Liver (tissue), 3 donors: Measurements from ENCODE around the gene ABCA13.

Experiments
- EGR1 ChIP-seq, 2 donors: IDR thresholded peaks; 2 replicates each; pipeline ENCODE4 v1.6.1; 2016 to 2018; ENCODE audit warnings: antibody characterized with exemption in 2 of 2, low read depth in 2 of 2
- HNF4A ChIP-seq, 2 donors: conservative IDR thresholded peaks; 2 replicates each; pipeline ENCODE4 v1.6.1; 2016; ENCODE audit warnings: antibody characterized with exemption in 2 of 2, mild to moderate bottlenecking in 2 of 2
- JUND ChIP-seq, 2 donors: IDR thresholded peaks; 2 replicates each; pipeline ENCODE4 v1.6.1; 2016; ENCODE audit warnings: antibody characterized with exemption in 2 of 2
- NR2F2 ChIP-seq: IDR thresholded peaks from 2 replicates; pipeline ENCODE4 v1.6.1; 2016; ENCODE audit warnings: antibody characterized with exemption
- RAD21 ChIP-seq, 2 donors: IDR thresholded peaks; 2 replicates each; pipeline ENCODE4 v1.6.1; 2016; ENCODE audit warnings: antibody characterized with exemption in 2 of 2, mild to moderate bottlenecking in 2 of 2
- RXRA ChIP-seq, 2 donors: IDR thresholded peaks; 2 replicates each; pipeline ENCODE4 v1.6.1; 2017 to 2018; ENCODE audit warnings: antibody characterized with exemption in 2 of 2, mild to moderate bottlenecking in 1 of 2
- SP1 ChIP-seq: IDR thresholded peaks from 2 replicates; pipeline ENCODE4 v1.6.1; 2018; ENCODE audit warnings: antibody characterized with exemption, mild to moderate bottlenecking
- TAF1 ChIP-seq: conservative IDR thresholded peaks from 2 replicates; pipeline ENCODE4 v1.6.1; 2016; ENCODE audit warnings: antibody characterized with exemption, mild to moderate bottlenecking
- YY1 ChIP-seq: IDR thresholded peaks from 2 replicates; pipeline ENCODE4 v1.6.1; 2016; ENCODE audit warnings: antibody characterized with exemption, mild to moderate bottlenecking
- TF ChIP-seq, protein P1 (sequence below): IDR thresholded peaks from 2 replicates; pipeline ENCODE4 v1.6.1; 2016; ENCODE audit warnings: antibody characterized with exemption, mild to moderate bottlenecking
- TF ChIP-seq, protein P2 (sequence below): fragments of 150-350 bp; IDR thresholded peaks from 2 replicates; pipeline ENCODE4 v1.5.1; 2017; ENCODE audit warnings: improper control_type of control experiment, low read depth, low read length; ENCODE audit not compliant: missing input control
- TF ChIP-seq, protein P3 (sequence below): IDR thresholded peaks from 2 replicates; pipeline ENCODE4 v1.6.1; 2016; ENCODE audit warnings: antibody characterized with exemption
- donor health status: healthy.
- donor health status: healthy.

DNA sequence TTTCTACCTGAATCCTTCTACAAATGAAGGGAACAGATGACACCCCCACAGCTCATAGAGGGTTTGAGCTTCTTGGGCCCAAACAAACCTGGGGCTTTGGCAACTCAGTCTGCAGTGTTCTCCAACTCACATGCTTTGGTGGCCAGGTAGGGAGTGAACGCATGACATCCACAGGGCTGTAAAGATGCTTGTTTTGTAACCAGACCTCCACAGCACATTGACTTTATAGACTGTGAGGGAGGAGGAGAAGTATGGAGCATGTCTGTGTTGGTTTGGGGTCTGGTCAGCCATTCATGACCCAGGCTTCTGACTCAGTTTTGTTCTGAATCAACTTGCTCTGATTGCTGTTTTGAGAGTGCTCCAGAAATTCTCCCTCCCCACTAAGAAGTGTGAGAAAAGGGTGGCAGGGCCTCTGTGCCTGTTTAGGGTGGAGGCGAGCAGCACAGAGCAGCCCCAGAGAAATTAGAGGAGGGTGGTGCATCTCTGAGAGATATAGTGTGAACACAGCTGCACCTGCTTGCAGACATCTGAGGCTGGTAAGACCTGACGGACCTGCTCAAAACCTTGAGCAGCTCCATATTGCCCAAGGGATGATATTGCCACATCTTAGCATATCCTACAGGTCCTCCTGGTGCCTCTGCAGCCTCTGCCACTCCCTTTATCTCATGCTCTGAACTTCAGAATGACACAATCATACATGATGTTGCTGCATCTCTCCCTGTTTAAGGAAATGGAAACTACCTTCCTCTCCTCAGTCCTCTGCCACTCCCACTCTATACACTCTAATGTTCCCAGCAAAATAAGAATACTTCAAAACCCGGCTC, 287.7 kb downstream of the ABCA13 start:
- TF ChIP-seq, protein P1, sequence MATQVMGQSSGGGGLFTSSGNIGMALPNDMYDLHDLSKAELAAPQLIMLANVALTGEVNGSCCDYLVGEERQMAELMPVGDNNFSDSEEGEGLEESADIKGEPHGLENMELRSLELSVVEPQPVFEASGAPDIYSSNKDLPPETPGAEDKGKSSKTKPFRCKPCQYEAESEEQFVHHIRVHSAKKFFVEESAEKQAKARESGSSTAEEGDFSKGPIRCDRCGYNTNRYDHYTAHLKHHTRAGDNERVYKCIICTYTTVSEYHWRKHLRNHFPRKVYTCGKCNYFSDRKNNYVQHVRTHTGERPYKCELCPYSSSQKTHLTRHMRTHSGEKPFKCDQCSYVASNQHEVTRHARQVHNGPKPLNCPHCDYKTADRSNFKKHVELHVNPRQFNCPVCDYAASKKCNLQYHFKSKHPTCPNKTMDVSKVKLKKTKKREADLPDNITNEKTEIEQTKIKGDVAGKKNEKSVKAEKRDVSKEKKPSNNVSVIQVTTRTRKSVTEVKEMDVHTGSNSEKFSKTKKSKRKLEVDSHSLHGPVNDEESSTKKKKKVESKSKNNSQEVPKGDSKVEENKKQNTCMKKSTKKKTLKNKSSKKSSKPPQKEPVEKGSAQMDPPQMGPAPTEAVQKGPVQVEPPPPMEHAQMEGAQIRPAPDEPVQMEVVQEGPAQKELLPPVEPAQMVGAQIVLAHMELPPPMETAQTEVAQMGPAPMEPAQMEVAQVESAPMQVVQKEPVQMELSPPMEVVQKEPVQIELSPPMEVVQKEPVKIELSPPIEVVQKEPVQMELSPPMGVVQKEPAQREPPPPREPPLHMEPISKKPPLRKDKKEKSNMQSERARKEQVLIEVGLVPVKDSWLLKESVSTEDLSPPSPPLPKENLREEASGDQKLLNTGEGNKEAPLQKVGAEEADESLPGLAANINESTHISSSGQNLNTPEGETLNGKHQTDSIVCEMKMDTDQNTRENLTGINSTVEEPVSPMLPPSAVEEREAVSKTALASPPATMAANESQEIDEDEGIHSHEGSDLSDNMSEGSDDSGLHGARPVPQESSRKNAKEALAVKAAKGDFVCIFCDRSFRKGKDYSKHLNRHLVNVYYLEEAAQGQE, result no peak
- TF ChIP-seq JUND (IDR thresholded peaks at IDR 0.05) (no peak), NR2F2 (no peak), YY1 (no peak), EGR1 (IDR thresholded peaks at IDR 0.05; ENCODE audit: low read depth in 2 of 2) (no peak), RAD21 (IDR thresholded peaks at IDR 0.05) (no peak), HNF4A (conservative IDR thresholded peaks at IDR 0.05) (no peak), RXRA (IDR thresholded peaks at IDR 0.05) (no peak), TAF1 (no peak), SP1 (no peak)
- TF ChIP-seq, protein P2, sequence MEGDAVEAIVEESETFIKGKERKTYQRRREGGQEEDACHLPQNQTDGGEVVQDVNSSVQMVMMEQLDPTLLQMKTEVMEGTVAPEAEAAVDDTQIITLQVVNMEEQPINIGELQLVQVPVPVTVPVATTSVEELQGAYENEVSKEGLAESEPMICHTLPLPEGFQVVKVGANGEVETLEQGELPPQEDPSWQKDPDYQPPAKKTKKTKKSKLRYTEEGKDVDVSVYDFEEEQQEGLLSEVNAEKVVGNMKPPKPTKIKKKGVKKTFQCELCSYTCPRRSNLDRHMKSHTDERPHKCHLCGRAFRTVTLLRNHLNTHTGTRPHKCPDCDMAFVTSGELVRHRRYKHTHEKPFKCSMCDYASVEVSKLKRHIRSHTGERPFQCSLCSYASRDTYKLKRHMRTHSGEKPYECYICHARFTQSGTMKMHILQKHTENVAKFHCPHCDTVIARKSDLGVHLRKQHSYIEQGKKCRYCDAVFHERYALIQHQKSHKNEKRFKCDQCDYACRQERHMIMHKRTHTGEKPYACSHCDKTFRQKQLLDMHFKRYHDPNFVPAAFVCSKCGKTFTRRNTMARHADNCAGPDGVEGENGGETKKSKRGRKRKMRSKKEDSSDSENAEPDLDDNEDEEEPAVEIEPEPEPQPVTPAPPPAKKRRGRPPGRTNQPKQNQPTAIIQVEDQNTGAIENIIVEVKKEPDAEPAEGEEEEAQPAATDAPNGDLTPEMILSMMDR, result no peak
- TF ChIP-seq, protein P3, sequence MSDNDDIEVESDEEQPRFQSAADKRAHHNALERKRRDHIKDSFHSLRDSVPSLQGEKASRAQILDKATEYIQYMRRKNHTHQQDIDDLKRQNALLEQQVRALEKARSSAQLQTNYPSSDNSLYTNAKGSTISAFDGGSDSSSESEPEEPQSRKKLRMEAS, result no peak
